ENCODE measurements around the gene GIPC2.

Gene GIPC2

DNA sequence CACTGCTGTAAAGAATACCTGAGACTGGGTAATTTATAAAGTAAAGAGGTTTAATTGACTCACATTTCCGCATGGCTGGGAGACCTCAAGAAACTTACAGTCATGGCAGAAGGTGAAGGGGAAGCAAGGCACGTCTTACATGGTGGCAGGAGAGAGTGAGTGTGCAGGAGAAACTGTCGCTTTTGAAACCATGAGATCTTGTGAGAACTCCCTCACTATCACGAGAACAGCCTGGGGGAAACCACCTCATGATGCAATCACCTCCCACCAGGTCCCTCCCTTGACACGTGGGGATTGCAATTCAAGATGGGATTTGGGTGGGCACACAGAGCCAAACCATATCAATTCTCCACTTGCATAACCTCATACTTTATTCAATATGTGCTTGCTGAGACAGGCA lies 76.6 kb downstream of the GIPC2 start:
- TF ChIP-seq, protein P1, sequence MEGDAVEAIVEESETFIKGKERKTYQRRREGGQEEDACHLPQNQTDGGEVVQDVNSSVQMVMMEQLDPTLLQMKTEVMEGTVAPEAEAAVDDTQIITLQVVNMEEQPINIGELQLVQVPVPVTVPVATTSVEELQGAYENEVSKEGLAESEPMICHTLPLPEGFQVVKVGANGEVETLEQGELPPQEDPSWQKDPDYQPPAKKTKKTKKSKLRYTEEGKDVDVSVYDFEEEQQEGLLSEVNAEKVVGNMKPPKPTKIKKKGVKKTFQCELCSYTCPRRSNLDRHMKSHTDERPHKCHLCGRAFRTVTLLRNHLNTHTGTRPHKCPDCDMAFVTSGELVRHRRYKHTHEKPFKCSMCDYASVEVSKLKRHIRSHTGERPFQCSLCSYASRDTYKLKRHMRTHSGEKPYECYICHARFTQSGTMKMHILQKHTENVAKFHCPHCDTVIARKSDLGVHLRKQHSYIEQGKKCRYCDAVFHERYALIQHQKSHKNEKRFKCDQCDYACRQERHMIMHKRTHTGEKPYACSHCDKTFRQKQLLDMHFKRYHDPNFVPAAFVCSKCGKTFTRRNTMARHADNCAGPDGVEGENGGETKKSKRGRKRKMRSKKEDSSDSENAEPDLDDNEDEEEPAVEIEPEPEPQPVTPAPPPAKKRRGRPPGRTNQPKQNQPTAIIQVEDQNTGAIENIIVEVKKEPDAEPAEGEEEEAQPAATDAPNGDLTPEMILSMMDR (IDR thresholded peaks at IDR 0.05; ENCODE audit: low read depth, low read length): no peak

DNA sequence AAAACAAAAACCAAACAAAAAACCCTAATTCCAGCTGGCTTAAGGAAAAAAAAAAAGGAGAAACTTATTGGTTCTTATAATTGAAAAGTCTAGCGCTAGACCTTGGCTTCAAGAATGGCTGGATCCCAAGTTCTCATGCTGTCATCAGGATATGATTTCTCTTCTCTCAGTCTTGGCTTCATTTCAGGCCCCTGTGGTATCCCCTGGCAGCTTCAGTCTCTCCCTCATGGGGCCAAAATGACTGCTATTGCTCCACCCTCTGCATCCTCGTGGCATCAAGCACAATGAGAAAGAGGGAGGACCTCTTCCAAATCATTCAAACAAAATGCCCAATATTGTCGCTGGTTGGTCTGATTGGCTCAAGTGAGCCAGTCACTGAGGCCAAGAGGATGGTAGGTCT lies 80.7 kb downstream of the GIPC2 start:
- DNase-seq: no peak
- H3K4me3 ChIP-seq (ENCODE audit: low read depth, low read length): no peak overlapping the region
- no peaks in the 10 kb centered on the region for H3K4me1 ChIP-seq
- no peaks in the 10 kb centered on the region for H3K36me3 ChIP-seq
- H3K9me3 ChIP-seq: no peaks in the 10 kb centered on the region
- no peaks in the 10 kb centered on the region for H3K27me3 ChIP-seq
- TF ChIP-seq, protein P1 (IDR thresholded peaks at IDR 0.05; ENCODE audit: low read depth, low read length): no peak

More for the DNA sequence above, 76.6 kb downstream of the GIPC2 start:
- Histone ChIP-seq H3K36me3 (no peaks in the 10 kb centered on the region), H3K27me3 (no peaks in the 10 kb centered on the region), H3K9me3 (no peaks in the 10 kb centered on the region), H3K4me1 (no peaks in the 10 kb centered on the region), H3K4me3 (ENCODE audit: low read depth, low read length) (no peak overlapping the region)
- no peak for DNase-seq

DNA sequence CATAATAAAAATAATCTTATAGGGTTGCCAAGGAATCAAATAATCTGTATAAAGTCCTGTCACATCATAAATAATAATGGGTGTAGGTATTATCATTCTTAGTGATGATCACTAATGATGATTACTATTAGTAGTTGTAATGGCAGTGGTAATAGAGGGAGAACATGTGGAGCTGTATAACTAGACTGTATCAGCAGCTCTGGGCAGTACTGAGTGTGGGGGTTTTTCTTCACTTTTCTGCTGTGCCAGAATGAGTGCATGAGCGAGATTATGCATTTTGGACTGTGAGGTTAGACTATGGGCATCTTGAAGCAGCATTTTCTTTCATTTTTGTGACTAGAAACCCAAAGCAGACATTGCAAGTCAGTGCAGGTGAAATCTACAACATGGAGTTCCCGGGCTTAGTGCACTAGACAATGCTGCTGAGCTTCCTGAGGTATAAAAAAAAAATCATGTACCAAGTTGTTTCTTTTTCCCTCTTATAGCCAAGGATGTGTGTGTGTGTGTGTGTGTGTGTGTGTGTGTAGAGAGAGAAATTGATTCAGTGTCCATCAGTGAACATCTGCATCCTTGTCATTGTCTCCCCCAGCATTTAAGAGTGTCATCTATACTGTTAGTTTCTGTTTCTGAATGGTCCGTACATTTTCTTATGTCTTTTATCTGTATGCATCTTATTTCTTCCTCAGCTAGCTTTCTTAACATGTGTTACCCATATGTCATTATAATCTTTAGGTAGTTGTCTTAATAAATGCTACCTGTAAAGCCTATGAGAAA lies 86.6 kb downstream of the GIPC2 start:
- Histone ChIP-seq H3K4me1 (no peaks in the 10 kb centered on the region), H3K36me3 (no peaks in the 10 kb centered on the region), H3K9me3 (no peaks in the 10 kb centered on the region), H3K4me3 (ENCODE audit: low read depth, low read length) (no peak overlapping the region), H3K27me3 (no peaks in the 10 kb centered on the region)
- DNase-seq: no peak
- TF ChIP-seq, protein P1 (IDR thresholded peaks at IDR 0.05; ENCODE audit: low read depth, low read length): no peak

DNA sequence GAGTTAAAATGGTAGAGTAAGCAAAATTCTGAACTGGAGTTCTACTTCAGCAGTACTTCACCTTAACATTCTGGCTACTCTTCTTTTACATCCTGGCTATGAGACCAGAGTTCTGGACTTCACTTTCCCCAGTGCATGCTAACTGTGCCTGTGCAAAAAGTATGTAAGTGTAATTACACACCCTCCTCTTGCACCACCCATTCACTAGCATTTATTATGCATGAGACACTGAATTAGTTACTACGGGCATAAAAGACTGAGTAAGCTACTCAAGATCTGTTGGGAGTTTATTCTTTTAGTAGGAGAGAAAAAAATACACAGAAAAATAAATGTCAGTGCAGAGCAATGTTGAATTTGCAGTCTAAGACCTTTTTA lies 87.2 kb downstream of the GIPC2 start:
- Histone ChIP-seq H3K36me3 (no peaks in the 10 kb centered on the region), H3K27me3 (no peaks in the 10 kb centered on the region), H3K4me3 (ENCODE audit: low read depth, low read length) (no peak overlapping the region), H3K9me3 (no peaks in the 10 kb centered on the region), H3K4me1 (no peaks in the 10 kb centered on the region)
- no peak for DNase-seq
- TF ChIP-seq, protein P1 (IDR thresholded peaks at IDR 0.05; ENCODE audit: low read depth, low read length): no peak

DNA sequence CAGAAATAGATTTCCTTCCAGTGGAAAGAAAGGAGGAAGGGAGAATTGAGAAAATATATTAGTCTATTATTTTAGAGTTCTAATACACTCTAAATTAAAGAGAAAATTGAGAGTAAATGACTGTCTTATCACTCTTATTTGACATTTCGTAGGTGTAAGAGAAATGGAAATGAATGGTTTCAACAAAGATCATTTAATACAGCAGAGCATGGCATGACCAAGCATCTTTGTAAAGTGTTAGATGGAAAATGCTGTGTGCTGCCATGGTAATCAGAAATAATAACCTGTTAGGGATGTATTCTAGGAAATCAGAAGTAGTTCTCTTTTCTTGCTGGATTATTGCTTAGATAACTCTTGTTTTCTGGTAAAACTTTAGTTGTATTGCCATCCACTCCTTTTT lies 90.9 kb downstream of the GIPC2 start:
- H3K4me3 ChIP-seq (ENCODE audit: low read depth, low read length): no peak overlapping the region
- no peaks in the 10 kb centered on the region for H3K27me3 ChIP-seq
- no peak for DNase-seq
- TF ChIP-seq, protein P1 (IDR thresholded peaks at IDR 0.05; ENCODE audit: low read depth, low read length): no peak
- no peaks in the 10 kb centered on the region for H3K36me3 ChIP-seq
- H3K4me1 ChIP-seq: no peaks in the 10 kb centered on the region
- H3K9me3 ChIP-seq: no peaks in the 10 kb centered on the region

DNA sequence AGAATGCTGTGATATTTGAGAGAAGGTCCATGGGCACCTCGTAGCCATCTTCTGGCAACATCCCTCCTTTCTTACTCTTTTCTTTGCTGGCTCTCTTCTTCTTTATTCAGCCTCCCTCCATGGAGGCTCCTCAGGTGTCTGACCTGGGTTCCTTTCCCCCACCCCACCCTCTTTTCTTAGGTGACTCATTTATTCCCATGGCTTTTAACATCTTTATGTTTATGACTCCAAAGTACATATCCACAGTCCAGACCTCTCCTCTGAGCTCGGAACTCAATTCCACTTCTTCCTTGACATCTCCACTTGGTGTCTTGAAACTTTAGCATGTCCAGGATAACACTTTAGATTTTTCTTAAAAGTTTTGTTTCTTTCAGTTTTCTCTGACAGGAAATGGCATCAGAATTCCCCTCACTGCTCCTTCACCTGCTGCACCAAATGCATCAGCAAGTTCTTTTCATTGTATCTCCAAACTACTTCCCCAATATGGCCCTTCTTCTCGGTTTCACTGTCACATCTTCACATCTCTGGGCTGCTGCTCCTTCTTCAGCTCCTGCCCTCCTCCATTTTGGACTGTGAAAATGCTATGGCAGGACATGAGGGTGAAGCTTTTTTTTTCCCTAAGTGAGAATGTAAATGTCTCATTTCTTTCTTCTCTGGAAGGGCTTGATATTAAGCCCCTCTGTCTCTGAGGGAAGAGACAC lies 95.9 kb downstream of the GIPC2 start:
- Histone ChIP-seq H3K27me3 (no peaks in the 10 kb centered on the region), H3K36me3 (no peaks in the 10 kb centered on the region), H3K4me1 (no peaks in the 10 kb centered on the region), H3K4me3 (ENCODE audit: low read depth, low read length) (no peak overlapping the region), H3K9me3 (no peaks in the 10 kb centered on the region)
- TF ChIP-seq, protein P1 (IDR thresholded peaks at IDR 0.05; ENCODE audit: low read depth, low read length): no peak
- no peak for DNase-seq
